Heart right ventricle (tissue), 16 donors: ENCODE data around the gene UBE4A. TPM values are rescaled to one million over a fixed set of nuclear protein-coding genes. Genes with fewer than 3 reads are reported as not detected.

ENCODE experiments used
- ATAC-seq, 8 donors: fragments of 200-7000 bp; cut with Tn5 transposase; one replicate each; pipeline ENCODE4 v1.9.1; 2020; ENCODE audit warnings: mild to moderate bottlenecking in 8 of 8, moderate library complexity in 8 of 8, moderate number of reproducible peaks in 1 of 8
- DNase-seq, 2 donors: peaks; one replicate each; pipeline ENCODE4 v3.0.0-alpha.2; 2020
- H3K27ac ChIP-seq, 10 donors: fragments of 200-600 bp; sonication (generic) in 2 of 10; one replicate each; pipeline versions ENCODE4 v1.5.0 to v1.8.0; 2020 to 2022; ENCODE audit warnings: mild to moderate bottlenecking in 3 of 10
- H3K27me3 ChIP-seq, 7 donors: fragments of 200-600 bp; one replicate each; pipeline ENCODE4 v1.8.0; 2021 to 2022; ENCODE audit warnings: mild to moderate bottlenecking in 2 of 7
- H3K36me3 ChIP-seq, 9 donors: fragments of 200-600 bp; sonication (generic) in 1 of 9; one replicate each; pipeline versions ENCODE4 v1.5.0 to v1.8.0; 2020 to 2022; ENCODE audit warnings: mild to moderate bottlenecking in 2 of 9
- H3K4me1 ChIP-seq, 9 donors: fragments of 200-600 bp; sonication (generic) in 1 of 9; one replicate each; pipeline versions ENCODE4 v1.5.0 to v1.8.0; 2020 to 2022; ENCODE audit warnings: mild to moderate bottlenecking in 4 of 9
- H3K4me3 ChIP-seq, 10 donors: fragments of 200-600 bp; sonication (generic) in 2 of 10; one replicate each; pipeline versions ENCODE4 v1.5.0 to v1.8.0; 2020 to 2022; ENCODE audit warnings: mild to moderate bottlenecking in 7 of 10, moderate library complexity in 2 of 10
- H3K9me3 ChIP-seq, 11 donors: fragments of 200-600 bp in 10 of 11; sonication (generic) in 2 of 11; one replicate each; pipeline versions ENCODE4 v1.5.0 to v1.8.0; 2013 to 2022; ENCODE audit warnings: mild to moderate bottlenecking in 2 of 11, control low read depth in 1 of 11, moderate library complexity in 1 of 11
- WGBS, 2 donors: extraction: QIAGEN DNeasy Blood & Tissue Kit; methylation state at CpG; one replicate each; pipeline ENCODE4 v1.1.7; 2013; ENCODE audit warnings: inconsistent platforms in 1 of 2; 5-methylcytosine and 5-hydroxymethylcytosine counted together
- intact Hi-C, 10 donors: fragments of 100-400 bp; cut with DNase I; formaldehyde crosslinking; loops; one replicate each; pipeline versions ENCODE4 v1.11.1 to v1.14.2; 2022
- polyA plus RNA-seq, 2 donors: library from polyadenylated mRNA; stranded (reverse); fragments of 200-250 nt; gene quantifications; one replicate each; pipeline ENCODE4 v1.2.3, GENCODE V29; 2013
- total RNA-seq, 10 donors: library from RNA; stranded (reverse); fragmentation: NEBNext Ultra II Directional in 3 of 10; extraction: Animal tissue kit (Norgen Biotek cat#: 25700) in 3 of 10; gene quantifications; one replicate each; pipeline versions ENCODE4 v1.2.1 to v1.2.4, GENCODE V29; 2021 to 2023
- TF ChIP-seq, protein P1 (sequence below), 9 donors: fragments of 200-600 bp; sonication (generic) in 2 of 9; IDR thresholded peaks; one replicate each; pipeline versions ENCODE4 v1.5.0 to v1.8.0; 2021 to 2022; ENCODE audit warnings: antibody characterized with exemption in 9 of 9, mild to moderate bottlenecking in 5 of 9, moderate library complexity in 1 of 9
- donor health status: Arrhythmogenic right ventricular cardiomyopathy.
- donor health status: ischemic (EF 13 %, LVEDD 7.1; RV severe dilation, severe dysfunction).
- donor health status: healthy with polysubstance abuse.
- donor health status: DM: no; HTN: yes; CAD: no.
- donor health status: DM: no; HTN: no; CAD: no.
- donor health status: ischemic (EF 25% LVEDD 6.9; RV normal size, moderate dysfunction).
- donor health status: ischemic (EF 25% LVEDD 5.7; RV mildly dilated, moderate dysfunction).
- donor health status: healthy.
- donor health status: DM: yes; HTN: yes; CAD: no.
- donor health status: Ischemic cardiomyopathy.
- donor health status: ischemic (EF 35%, LVEDD 5.7; RV mildly dilated, moderate dysfunction).
- donor health status: nonischemic (EF 11% LVEDD 7.7; RV severe dilation, severe dysfunction).
- donor health status: DM: yes; HTN: yes; CAD: no.
- donor health status: PGD.
- donor health status: ischemic (EF 29% LVEDD 5.4; RV normal size, mild dysfunction).
- donor health status: nonischemic (EF 23%, LVEDD 6.1; RV moderate dilation, normal function).

Gene UBE4A
- total and polyA plus RNA-seq, 12 donors = 12.7 to 46.4 (median 41.3) TPM

DNA sequence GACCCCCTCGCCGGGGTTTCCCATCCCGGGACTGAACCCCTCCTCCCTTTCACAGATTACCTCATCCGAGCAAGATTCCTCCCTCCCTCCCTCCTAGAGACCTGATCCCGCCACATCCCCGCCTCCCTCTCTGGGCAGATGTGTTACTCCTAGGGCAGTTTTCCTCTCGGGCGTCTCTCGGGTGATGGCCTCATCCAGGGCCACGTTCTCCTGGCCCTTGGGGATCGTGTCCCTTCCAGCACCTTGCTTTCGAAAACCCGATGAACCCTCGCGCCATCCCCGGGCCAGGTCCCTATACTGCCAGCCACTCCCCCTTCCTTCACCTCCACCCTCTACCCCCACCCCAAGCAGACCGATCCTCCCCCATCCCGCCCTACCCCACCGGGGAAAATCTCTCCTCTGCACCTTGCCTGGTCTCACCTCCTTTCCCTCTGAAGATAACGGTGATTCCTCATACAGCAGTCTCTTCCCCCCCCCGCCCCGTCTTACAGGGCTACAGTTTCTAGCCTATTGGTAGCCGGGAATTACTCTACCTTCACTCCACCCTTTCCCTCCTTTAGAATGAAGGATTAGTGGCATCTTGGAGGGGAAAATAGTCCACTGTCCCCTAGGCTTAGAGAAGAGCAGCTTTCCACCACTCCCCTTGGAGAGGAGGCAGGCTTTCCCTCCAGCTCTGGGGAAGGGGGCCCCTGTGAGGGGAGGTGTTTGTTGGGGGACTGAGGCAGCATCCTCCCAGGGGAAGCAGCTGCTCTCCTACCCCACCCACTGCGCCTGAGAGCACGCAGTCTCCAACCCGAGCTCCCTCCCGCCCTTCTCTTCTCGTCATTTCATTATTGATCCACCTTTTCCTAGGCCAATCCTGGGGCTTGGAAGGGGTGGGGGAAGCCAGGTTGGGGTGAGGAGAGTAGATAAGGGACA is 78.1 kb downstream of the UBE4A start:
- H3K27ac ChIP-seq = peak overlapping the region; percentile 78 to 95 (median 93)
- H3K4me3 ChIP-seq = peak overlapping the region; percentile 84 to 100 (median 98)
- H3K9me3 ChIP-seq = no peaks in the 10 kb centered on the region
- peak; percentile 17 to 39 for DNase-seq
- no peaks in the 10 kb centered on the region for H3K27me3 ChIP-seq
- H3K36me3 ChIP-seq = peaks cover 0 to 22% (median 0%) of the 10 kb centered on the region in 9 donors
- TF ChIP-seq, protein P1, sequence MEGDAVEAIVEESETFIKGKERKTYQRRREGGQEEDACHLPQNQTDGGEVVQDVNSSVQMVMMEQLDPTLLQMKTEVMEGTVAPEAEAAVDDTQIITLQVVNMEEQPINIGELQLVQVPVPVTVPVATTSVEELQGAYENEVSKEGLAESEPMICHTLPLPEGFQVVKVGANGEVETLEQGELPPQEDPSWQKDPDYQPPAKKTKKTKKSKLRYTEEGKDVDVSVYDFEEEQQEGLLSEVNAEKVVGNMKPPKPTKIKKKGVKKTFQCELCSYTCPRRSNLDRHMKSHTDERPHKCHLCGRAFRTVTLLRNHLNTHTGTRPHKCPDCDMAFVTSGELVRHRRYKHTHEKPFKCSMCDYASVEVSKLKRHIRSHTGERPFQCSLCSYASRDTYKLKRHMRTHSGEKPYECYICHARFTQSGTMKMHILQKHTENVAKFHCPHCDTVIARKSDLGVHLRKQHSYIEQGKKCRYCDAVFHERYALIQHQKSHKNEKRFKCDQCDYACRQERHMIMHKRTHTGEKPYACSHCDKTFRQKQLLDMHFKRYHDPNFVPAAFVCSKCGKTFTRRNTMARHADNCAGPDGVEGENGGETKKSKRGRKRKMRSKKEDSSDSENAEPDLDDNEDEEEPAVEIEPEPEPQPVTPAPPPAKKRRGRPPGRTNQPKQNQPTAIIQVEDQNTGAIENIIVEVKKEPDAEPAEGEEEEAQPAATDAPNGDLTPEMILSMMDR (IDR thresholded peaks at IDR 0.05) = no peak
- 1% methylated on average over 28 of the region's 28 CpGs for WGBS, 2 donors
- ATAC-seq = no peak
- intact Hi-C loops = loop anchor here in 7 of 10 donors (2.0 to 10.0 kb wide), 5 partner anchors 35 to 50 kb away; partner anchors contain the start of gene ATP5MG (in 5 of the 7)
- peaks cover 6 to 68% (median 56%) of the 10 kb centered on the region in 9 donors for H3K4me1 ChIP-seq

DNA sequence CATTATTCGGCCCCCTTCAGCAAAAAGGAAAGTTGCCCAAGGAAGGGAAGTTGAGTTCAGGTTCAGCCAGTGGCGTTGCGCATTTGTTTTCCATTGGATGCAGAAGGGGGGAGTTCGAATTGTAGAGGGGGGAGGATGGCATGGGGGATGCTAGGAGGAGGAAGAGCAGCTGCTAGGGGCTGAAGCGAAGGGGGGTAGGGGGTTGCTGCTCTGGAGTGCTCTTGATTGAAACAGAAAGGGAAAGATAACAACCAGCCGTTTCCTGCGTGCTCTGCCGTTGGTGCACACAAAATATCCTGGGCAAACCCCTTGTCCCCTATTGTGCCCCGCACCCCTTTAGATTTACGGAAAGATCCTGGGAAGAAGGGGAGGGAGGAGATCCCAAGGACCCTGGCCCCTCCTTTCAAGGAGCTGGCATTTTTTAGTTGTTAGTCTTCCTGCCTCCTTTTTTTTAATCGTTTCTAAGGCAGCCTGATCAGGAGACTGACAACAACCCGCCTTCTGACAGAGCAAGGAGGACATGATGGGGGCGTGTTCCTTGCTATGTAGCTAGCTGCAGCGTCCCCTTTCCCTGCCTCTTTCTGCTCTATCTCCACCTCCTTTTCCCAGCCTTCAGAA is 79.0 kb downstream of the UBE4A start:
- Histone ChIP-seq H3K9me3 (no peaks in the 10 kb centered on the region), H3K27ac (peak overlapping the region in 8 of 10 donors; percentile 87 to 94 (median 93)), H3K4me3 (peak overlapping the region; percentile 84 to 100 (median 98)), H3K36me3 (peaks cover 0 to 22% (median 0%) of the 10 kb centered on the region in 9 donors), H3K4me1 (peaks cover 6 to 77% (median 65%) of the 10 kb centered on the region in 9 donors), H3K27me3 (no peaks in the 10 kb centered on the region)
- ATAC-seq (peak in 4 of 8 donors; percentile 15 to 29 (median 22)), DNase-seq (peak; percentile 17 to 50)
- TF ChIP-seq, protein P1 (IDR thresholded peaks at IDR 0.05) = no peak
- 4 to 12% methylated on average over 14 of the region's 14 CpGs for WGBS, 2 donors
- intact Hi-C loops = loop anchor here in 5 of 10 donors (5.0 to 10.0 kb wide), 3 partner anchors 36 to 49 kb away; partner anchors contain the start of gene ATP5MG (in 3 of the 5)

GRCh38 chr11:118439646-118440045 is 80.2 kb downstream of the UBE4A start:
- Histone ChIP-seq H3K27ac (peak overlapping the region in 2 of 10 donors; percentile 37 to 93), H3K4me3 (peak overlapping the region in 1 of 10 donors; percentile 94), H3K36me3 (peaks cover 0 to 22% (median 0%) of the 10 kb centered on the region in 9 donors), H3K4me1 (peaks cover 3 to 80% (median 68%) of the 10 kb centered on the region in 9 donors), H3K9me3 (no peaks in the 10 kb centered on the region), H3K27me3 (no peaks in the 10 kb centered on the region)
- DNase-seq (no peak), ATAC-seq (no peak)
- TF ChIP-seq, protein P1 (IDR thresholded peaks at IDR 0.05) = no peak
- intact Hi-C loops = loop anchor here in 5 of 10 donors (5.0 to 10.0 kb wide), 3 partner anchors 37 to 48 kb away; partner anchors contain the start of gene ATP5MG (in 3 of the 5)

- Histone ChIP-seq H3K27ac (peak overlapping the region in 2 of 10 donors; percentile 9 to 38), H3K4me3 (no peak overlapping the region), H3K9me3 (no peaks in the 10 kb centered on the region), H3K27me3 (no peaks in the 10 kb centered on the region), H3K36me3 (peaks cover 0 to 19% (median 0%) of the 10 kb centered on the region in 9 donors), H3K4me1 (peaks cover 3 to 80% (median 66%) of the 10 kb centered on the region in 9 donors)
- TF ChIP-seq, protein P1 (IDR thresholded peaks at IDR 0.05) = no peak
- intact Hi-C loops = no loop called here
- no peak for ATAC-seq
- 31 to 41% methylated on average over 3 of the region's 3 CpGs for WGBS, 2 donors
- no peak for DNase-seq
These were observed 82.4 kb downstream of the UBE4A start for GRCh38 chr11:118441770-118442275.
